Measurements from ENCODE around the gene HMGCS2. TPM values are rescaled to one million over a fixed set of nuclear protein-coding genes. Genes with fewer than 3 reads are reported as not detected.

HMGCS2 gene
- total RNA-seq, 4 donors from 2014 or later: 10.9 to 1,165 (median 71.0) TPM

DNA sequence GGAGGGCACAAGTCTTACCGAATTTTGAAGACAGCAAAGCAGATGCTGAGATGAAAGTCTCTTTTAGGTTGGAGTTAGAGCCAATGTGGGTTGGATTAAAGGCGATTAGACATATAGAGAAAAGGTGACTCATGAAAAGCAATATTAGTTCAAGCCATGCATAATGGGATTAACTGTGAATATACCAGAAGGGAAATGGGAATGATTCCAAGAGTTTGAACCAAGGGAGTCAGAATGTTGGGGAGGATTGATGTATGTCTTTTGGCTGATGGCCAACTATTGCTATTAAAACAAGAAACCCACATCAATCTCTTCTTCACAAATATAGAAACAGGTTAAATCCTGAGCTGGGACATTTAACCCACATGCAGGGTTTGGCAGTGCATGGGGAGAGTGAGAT is 1.2 kb downstream of the HMGCS2 start:
- Histone ChIP-seq H3K27ac (peak overlapping the region in 1 of 4 donors; percentile 88), H3K4me1 (peaks cover 0 to 20% (median 3%) of the 10 kb centered on the region in 4 donors), H3K27me3 (no peaks in the 10 kb centered on the region), H3K4me3 (peak overlapping the region in 1 of 4 donors; percentile 62), H3K36me3 (no peaks in the 10 kb centered on the region), H3K9me3 (no peaks in the 10 kb centered on the region)
- TF ChIP-seq, protein P1, sequence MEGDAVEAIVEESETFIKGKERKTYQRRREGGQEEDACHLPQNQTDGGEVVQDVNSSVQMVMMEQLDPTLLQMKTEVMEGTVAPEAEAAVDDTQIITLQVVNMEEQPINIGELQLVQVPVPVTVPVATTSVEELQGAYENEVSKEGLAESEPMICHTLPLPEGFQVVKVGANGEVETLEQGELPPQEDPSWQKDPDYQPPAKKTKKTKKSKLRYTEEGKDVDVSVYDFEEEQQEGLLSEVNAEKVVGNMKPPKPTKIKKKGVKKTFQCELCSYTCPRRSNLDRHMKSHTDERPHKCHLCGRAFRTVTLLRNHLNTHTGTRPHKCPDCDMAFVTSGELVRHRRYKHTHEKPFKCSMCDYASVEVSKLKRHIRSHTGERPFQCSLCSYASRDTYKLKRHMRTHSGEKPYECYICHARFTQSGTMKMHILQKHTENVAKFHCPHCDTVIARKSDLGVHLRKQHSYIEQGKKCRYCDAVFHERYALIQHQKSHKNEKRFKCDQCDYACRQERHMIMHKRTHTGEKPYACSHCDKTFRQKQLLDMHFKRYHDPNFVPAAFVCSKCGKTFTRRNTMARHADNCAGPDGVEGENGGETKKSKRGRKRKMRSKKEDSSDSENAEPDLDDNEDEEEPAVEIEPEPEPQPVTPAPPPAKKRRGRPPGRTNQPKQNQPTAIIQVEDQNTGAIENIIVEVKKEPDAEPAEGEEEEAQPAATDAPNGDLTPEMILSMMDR (IDR thresholded peaks at IDR 0.05): no peak
- no peak for TF ChIP-seq POLR2A (IDR thresholded peaks at IDR 0.05)
- no peak for DNase-seq

DNA sequence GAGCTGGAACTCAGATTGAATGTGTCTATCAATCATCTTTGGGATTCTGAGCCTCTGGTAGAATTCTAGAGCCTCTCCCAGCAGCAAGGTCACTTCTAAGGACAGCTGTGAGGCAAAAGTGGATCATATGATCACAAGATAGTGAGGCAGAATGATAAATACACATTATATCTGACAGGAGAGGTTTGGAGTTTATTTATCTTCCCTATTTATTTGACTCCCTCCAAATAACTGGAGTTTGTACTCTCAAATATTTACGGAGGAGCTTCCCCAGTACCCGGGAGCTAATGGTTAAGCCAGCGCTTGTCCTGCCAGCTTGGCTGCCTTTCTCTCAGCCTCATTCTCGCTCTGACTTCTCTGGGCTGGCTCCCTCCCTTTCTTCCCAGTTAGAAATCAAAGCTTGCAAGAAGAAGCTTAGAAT is 2.3 kb downstream of the HMGCS2 start:
- H3K9me3 ChIP-seq: no peaks in the 10 kb centered on the region
- H3K27me3 ChIP-seq: no peaks in the 10 kb centered on the region
- peak overlapping the region in 2 of 4 donors; percentile 47 to 88 for H3K27ac ChIP-seq
- peaks cover 0 to 20% (median 0%) of the 10 kb centered on the region in 4 donors for H3K4me1 ChIP-seq
- H3K4me3 ChIP-seq: peak overlapping the region in 1 of 4 donors; percentile 62
- no peak for DNase-seq
- TF ChIP-seq, protein P1 (IDR thresholded peaks at IDR 0.05): no peak
- no peak for TF ChIP-seq POLR2A (IDR thresholded peaks at IDR 0.05)
- H3K36me3 ChIP-seq: no peaks in the 10 kb centered on the region

DNA sequence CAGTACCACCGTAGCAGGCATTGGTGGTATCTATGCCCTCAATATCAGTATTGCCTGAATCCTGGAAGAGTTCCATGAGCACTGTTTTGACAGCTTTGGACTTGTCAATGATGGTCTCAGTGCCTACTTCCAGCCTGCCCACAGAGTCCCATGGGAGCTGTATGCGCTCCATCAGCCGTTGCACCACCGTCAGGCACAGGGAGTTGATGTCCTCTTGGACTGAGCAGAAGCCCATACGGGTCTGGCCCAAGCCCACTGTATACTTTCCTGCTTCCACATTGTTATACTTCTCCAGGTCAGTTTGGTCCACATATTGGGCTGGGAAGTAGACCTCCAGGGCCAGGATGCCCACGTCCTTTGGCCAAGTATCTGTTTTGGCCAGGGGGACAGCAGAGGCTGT is 4.5 kb downstream of the HMGCS2 start:
- no peak for DNase-seq
- H3K27ac ChIP-seq: peak overlapping the region in 1 of 4 donors; percentile 31
- no peaks in the 10 kb centered on the region for H3K9me3 ChIP-seq
- H3K4me1 ChIP-seq: peaks cover 0 to 20% (median 0%) of the 10 kb centered on the region in 4 donors
- TF ChIP-seq POLR2A (IDR thresholded peaks at IDR 0.05): no peak
- TF ChIP-seq, protein P1 (IDR thresholded peaks at IDR 0.05): no peak
- no peaks in the 10 kb centered on the region for H3K36me3 ChIP-seq
- H3K4me3 ChIP-seq: peak overlapping the region in 1 of 4 donors; percentile 62
- H3K27me3 ChIP-seq: no peaks in the 10 kb centered on the region

DNA sequence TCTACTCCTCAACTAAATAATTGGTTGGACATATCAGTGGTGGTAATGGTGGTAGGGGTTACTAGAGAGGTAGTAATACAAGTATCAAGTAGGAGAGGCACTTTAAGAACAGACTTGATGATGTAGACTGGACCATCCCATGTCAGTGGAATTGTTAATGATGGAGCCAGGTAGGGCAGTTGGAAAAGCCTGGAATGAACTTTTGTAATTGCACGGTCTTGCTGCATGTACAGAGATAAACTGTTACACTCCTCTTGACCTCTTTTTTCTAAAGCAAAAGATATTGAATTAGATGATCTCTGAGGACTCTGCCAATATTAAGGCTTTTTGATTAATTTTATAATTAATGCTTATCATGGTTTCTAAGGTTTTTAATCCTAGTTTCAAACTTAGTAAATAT is 5.8 kb downstream of the HMGCS2 start:
- Histone ChIP-seq H3K27me3 (no peaks in the 10 kb centered on the region), H3K9me3 (no peaks in the 10 kb centered on the region), H3K4me1 (peaks cover 0 to 13% (median 0%) of the 10 kb centered on the region in 4 donors), H3K27ac (no peak overlapping the region), H3K36me3 (no peaks in the 10 kb centered on the region), H3K4me3 (peak overlapping the region in 1 of 4 donors; percentile 62)
- no peak for DNase-seq
- TF ChIP-seq POLR2A (IDR thresholded peaks at IDR 0.05): no peak
- TF ChIP-seq, protein P1 (IDR thresholded peaks at IDR 0.05): no peak

DNA sequence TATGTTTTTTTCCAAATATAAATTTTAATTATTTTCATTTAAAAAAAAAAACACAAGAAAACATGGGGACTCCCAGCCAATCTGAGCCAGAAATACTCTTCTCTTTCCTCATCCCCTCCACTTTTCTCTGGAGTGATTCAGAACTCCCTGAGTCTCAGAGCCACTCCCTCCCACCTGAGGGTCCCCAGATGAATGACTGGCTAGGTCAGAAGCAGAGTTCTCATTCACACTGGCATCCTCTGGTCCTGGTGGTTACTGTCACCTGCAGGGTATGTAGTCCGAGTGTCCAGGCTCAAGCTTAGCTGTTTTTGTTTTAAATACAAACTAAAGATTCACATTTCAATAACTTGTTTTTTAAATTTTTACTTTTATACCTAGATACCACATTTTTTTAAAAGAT is 6.3 kb downstream of the HMGCS2 start:
- Histone ChIP-seq H3K9me3 (no peaks in the 10 kb centered on the region), H3K27me3 (no peaks in the 10 kb centered on the region), H3K4me3 (no peak overlapping the region), H3K4me1 (peaks cover 0 to 11% (median 0%) of the 10 kb centered on the region in 4 donors), H3K36me3 (no peaks in the 10 kb centered on the region), H3K27ac (no peak overlapping the region)
- TF ChIP-seq, protein P1 (IDR thresholded peaks at IDR 0.05): no peak
- TF ChIP-seq POLR2A (IDR thresholded peaks at IDR 0.05): no peak
- no peak for DNase-seq

DNA sequence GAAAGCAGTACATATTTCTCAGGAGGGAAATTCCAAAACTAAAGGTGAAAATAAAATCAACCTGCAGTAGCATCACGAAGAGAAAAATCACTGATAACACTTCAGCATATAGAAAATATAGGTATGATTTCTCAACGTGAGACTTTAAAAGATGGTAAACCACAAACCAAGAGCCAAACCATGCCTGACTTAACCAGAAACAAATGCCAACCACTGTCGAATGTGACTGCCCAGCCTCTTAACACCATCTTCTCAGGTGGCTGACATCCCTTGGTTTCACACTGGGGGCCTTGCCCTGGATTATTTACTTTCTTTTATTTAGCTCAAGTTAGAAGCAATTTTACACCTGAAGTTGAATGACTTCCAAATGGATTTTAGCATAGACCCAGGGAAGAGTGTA is 10.1 kb downstream of the HMGCS2 start:
- no peak overlapping the region for H3K4me3 ChIP-seq
- H3K27ac ChIP-seq: no peak overlapping the region
- H3K9me3 ChIP-seq: no peaks in the 10 kb centered on the region
- H3K27me3 ChIP-seq: no peaks in the 10 kb centered on the region
- no peak for DNase-seq
- H3K4me1 ChIP-seq: no peaks in the 10 kb centered on the region
- no peaks in the 10 kb centered on the region for H3K36me3 ChIP-seq
- TF ChIP-seq POLR2A (IDR thresholded peaks at IDR 0.05): no peak
- TF ChIP-seq, protein P1 (IDR thresholded peaks at IDR 0.05): no peak
